Measurements from ENCODE around the gene ING2.

The ING2 gene

DNA sequence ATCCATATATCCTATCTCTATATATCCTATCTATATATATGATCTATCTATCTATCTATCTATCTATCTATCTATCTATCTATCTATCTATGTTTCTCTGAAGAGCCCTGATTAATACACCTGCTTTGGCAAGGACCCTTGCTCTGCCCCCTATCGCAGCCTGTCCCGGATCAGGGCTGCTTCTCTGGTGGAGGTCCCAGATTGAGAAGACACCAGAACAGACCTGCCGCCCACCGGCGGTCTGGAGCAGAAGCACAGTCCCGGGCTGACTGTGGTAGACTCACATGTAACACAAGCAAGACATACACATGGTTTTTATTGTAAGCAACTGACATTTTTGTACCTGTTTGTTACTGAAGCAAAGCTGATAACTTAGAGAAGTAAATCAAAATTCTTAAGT lies 52.8 kb downstream of the ING2 start:
- TF ChIP-seq, protein P1, sequence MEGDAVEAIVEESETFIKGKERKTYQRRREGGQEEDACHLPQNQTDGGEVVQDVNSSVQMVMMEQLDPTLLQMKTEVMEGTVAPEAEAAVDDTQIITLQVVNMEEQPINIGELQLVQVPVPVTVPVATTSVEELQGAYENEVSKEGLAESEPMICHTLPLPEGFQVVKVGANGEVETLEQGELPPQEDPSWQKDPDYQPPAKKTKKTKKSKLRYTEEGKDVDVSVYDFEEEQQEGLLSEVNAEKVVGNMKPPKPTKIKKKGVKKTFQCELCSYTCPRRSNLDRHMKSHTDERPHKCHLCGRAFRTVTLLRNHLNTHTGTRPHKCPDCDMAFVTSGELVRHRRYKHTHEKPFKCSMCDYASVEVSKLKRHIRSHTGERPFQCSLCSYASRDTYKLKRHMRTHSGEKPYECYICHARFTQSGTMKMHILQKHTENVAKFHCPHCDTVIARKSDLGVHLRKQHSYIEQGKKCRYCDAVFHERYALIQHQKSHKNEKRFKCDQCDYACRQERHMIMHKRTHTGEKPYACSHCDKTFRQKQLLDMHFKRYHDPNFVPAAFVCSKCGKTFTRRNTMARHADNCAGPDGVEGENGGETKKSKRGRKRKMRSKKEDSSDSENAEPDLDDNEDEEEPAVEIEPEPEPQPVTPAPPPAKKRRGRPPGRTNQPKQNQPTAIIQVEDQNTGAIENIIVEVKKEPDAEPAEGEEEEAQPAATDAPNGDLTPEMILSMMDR (IDR thresholded peaks at IDR 0.05; ENCODE audit: low read depth, low read length, missing control alignments), result no peak
- no peak for DNase-seq (ENCODE audit: low read depth)
- no peak overlapping the region for H3K4me3 ChIP-seq (ENCODE audit: low read depth, low read length)

DNA sequence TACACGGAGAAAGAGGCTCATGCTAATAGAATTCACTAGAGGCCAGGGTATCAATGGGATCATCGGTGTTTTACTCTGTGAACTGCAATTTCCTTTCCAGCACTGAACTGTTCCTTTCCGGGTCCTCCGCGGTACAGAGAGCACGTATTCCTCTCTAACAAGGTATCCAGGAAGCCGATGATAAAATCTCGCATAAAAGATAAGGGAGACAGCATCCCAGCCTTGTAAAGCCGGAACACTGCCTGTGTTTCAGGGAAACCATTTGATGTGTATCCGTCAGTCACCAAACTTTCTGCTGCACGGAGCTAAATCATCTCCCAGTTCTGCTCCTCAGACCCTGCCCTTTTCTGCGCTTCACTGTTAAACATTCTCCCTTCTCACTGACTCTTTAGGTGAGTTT lies 54.0 kb downstream of the ING2 start:
- H3K4me3 ChIP-seq (ENCODE audit: low read depth, low read length), result no peak overlapping the region
- DNase-seq (ENCODE audit: low read depth), result no peak
- TF ChIP-seq, protein P1 (IDR thresholded peaks at IDR 0.05; ENCODE audit: low read depth, low read length, missing control alignments), result no peak

GRCh38 chr4:183561905-183562304 lies 57.0 kb downstream of the ING2 start:
- no peak for DNase-seq (ENCODE audit: low read depth)
- TF ChIP-seq, protein P1 (IDR thresholded peaks at IDR 0.05; ENCODE audit: low read depth, low read length, missing control alignments), result no peak
- no peak overlapping the region for H3K4me3 ChIP-seq (ENCODE audit: low read depth, low read length)
